NCI-H526 (cell line): ENCODE data around the gene RNF187.

Source experiments
- DNase-seq, 2 experiments: peaks; one replicate each; lab custom pipeline; 2025; lab: John Stamatoyannopoulos, UW

The RNF187 gene

DNA sequence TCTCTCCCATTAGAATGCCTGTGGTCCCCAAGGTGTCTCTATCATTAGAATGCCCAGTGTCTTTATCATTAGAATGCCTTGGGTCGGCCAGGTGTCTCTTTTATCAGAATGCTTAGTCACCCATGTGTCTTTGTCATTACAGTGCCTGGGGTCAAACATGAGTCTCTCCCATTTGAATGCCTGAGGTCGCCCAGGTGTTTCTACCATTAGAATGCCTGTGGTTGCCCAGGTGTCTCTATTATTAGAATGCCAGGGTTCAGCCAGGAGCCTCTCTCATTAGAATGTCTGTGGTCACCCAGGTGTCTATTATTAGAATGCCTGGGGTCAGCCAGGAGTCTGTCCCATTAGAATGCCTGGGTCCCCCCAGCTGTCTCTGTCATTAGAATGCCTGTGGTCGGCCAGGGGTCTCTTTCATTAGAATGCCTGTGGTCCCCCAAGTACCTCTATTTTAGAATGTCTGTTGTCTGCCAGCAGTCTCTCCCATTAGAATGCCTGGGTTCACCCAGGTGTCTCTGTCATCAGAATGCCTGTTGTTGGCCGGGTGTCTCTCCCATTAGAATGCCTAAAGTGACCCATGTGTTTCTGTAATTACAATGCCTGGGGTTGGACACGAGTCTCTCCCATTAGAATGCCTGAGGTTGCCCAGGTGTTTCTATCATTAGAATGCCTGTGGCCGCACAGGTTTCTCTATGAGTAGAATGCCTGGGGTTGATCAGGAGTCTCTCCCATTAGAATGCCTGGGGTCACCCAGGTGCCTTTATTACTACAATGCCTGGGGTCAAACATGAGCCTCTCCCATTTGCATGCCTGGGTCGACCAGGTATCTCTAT, 57.1 kb downstream of the RNF187 start:
- DNase-seq, result peak in 1 of 2 experiments; percentile 8

DNA sequence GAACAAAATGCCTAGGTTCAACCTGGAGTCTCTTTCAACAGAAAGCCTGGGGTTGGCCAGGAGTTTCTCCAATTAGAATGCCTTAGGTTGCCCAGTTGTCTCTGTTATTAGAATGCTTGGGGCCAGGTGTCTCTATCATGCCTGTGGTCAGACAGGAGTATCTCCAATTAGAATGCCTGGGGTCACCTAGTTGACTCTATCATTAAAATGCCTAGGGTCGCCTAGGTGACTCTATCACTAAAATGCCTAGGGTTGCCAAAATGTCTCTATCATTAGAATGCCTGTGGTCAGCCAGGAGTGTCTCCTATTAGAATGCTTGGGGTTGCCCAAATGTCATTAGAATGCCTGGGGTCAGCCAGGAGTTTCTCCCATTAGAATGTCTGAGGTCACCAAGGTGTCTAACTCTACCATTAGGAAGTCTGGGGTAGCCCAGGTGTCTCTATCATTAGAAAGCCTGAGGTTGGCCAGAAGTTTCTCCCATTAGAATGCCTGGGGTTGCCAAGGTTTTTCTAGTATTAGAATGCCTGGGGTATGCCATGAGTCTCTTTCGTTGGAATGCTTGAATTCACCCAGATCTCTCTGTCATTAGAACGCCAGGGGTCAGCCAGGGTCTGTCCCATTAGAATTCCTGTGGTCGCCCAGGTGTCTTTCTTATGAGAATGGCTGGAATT, 57.9 kb downstream of the RNF187 start:
- DNase-seq, result no peak
